ENCODE data around the gene CIDEB.

DNA sequence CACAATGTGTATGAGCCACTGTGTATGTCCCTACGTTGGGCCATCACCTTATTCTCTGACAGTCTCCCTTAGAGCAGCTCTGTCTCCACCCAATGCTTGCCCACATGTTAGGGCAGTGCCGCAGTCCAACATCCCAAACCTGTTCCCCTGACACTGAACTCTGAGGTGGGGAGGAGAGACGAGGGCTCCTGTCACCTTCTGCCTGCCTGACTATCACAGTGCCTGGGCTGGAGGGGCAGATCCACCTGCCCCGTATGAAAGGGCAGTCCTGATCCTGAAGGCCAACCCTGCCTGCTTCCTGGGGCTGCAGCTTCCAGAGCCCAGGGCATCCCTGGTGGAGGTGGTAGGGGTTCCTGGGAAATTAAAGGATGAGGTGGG lies 47.0 kb downstream of the CIDEB start:
- TF ChIP-seq, protein P1, sequence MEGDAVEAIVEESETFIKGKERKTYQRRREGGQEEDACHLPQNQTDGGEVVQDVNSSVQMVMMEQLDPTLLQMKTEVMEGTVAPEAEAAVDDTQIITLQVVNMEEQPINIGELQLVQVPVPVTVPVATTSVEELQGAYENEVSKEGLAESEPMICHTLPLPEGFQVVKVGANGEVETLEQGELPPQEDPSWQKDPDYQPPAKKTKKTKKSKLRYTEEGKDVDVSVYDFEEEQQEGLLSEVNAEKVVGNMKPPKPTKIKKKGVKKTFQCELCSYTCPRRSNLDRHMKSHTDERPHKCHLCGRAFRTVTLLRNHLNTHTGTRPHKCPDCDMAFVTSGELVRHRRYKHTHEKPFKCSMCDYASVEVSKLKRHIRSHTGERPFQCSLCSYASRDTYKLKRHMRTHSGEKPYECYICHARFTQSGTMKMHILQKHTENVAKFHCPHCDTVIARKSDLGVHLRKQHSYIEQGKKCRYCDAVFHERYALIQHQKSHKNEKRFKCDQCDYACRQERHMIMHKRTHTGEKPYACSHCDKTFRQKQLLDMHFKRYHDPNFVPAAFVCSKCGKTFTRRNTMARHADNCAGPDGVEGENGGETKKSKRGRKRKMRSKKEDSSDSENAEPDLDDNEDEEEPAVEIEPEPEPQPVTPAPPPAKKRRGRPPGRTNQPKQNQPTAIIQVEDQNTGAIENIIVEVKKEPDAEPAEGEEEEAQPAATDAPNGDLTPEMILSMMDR (conservative IDR thresholded peaks at IDR 0.05; ENCODE audit: low read depth, low read length), result no peak
- TF ChIP-seq POLR2A (IDR thresholded peaks at IDR 0.05; ENCODE audit: low read depth, low read length), result no peak
- no peak for TF ChIP-seq FOS (IDR thresholded peaks at IDR 0.05; ENCODE audit: low read depth, low read length)
- TF ChIP-seq, protein P2, sequence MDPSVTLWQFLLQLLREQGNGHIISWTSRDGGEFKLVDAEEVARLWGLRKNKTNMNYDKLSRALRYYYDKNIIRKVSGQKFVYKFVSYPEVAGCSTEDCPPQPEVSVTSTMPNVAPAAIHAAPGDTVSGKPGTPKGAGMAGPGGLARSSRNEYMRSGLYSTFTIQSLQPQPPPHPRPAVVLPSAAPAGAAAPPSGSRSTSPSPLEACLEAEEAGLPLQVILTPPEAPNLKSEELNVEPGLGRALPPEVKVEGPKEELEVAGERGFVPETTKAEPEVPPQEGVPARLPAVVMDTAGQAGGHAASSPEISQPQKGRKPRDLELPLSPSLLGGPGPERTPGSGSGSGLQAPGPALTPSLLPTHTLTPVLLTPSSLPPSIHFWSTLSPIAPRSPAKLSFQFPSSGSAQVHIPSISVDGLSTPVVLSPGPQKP (IDR thresholded peaks at IDR 0.05; ENCODE audit: borderline replicate concordance, low read depth, low read length), result no peak
- TF ChIP-seq CEBPB (IDR thresholded peaks at IDR 0.05; ENCODE audit: low read depth, low read length), result no peak
- TF ChIP-seq, protein P3, sequence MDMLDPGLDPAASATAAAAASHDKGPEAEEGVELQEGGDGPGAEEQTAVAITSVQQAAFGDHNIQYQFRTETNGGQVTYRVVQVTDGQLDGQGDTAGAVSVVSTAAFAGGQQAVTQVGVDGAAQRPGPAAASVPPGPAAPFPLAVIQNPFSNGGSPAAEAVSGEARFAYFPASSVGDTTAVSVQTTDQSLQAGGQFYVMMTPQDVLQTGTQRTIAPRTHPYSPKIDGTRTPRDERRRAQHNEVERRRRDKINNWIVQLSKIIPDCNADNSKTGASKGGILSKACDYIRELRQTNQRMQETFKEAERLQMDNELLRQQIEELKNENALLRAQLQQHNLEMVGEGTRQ (IDR thresholded peaks at IDR 0.05; ENCODE audit: low read depth, low read length), result no peak
- no peak for TF ChIP-seq CHD1 (IDR thresholded peaks at IDR 0.05; ENCODE audit: low read depth, low read length)
- TF ChIP-seq MXI1 (IDR thresholded peaks at IDR 0.05; ENCODE audit: borderline replicate concordance, low read depth, low read length), result no peak
- no peak for TF ChIP-seq BHLHE40 (IDR thresholded peaks at IDR 0.05; ENCODE audit: low read depth, low read length)
- TF ChIP-seq RFX5 (IDR thresholded peaks at IDR 0.05; ENCODE audit: low read depth, low read length), result no peak
- no peak for TF ChIP-seq SMC3 (IDR thresholded peaks at IDR 0.05; ENCODE audit: low read depth, low read length)
- no peak for TF ChIP-seq RAD21 (IDR thresholded peaks at IDR 0.05; ENCODE audit: low read length)
- TF ChIP-seq RCOR1 (IDR thresholded peaks at IDR 0.05; ENCODE audit: insufficient replicate concordance, low read length), result no peak
